Esophagus (tissue), 2 donors: Measurements from ENCODE around the gene SLC9A1. TPM values are rescaled to one million over a fixed set of nuclear protein-coding genes. Genes with fewer than 3 reads are reported as not detected.

Source experiments
- H3K27ac ChIP-seq, 2 donors: one replicate each; pipeline ENCODE4 v1.5.1; 2013; ENCODE audit warnings: low read depth in 2 of 2, mild to moderate bottlenecking in 2 of 2, inconsistent platforms in 1 of 2, low read length in 1 of 2, moderate library complexity in 1 of 2
- H3K27me3 ChIP-seq, 2 donors: one replicate each; pipeline ENCODE4 v1.6.1; 2013; ENCODE audit warnings: low read length in 2 of 2, control low read depth in 1 of 2, mild to moderate bottlenecking in 1 of 2; ENCODE audit not compliant: insufficient read depth in 2 of 2, control insufficient read depth in 1 of 2
- H3K36me3 ChIP-seq, 2 donors: one replicate each; pipeline ENCODE4 v1.6.1; 2013; ENCODE audit warnings: low read length in 1 of 2; ENCODE audit not compliant: control insufficient read depth in 2 of 2, insufficient read depth in 2 of 2
- H3K4me1 ChIP-seq, 2 donors: one replicate each; pipeline ENCODE4 v1.6.1; 2013; ENCODE audit warnings: low read length in 1 of 2; ENCODE audit not compliant: control insufficient read depth in 2 of 2, insufficient read depth in 2 of 2
- H3K4me3 ChIP-seq, 2 donors: one replicate each; pipeline ENCODE4 v1.5.1; 2013; ENCODE audit warnings: low read length in 2 of 2, mild to moderate bottlenecking in 2 of 2, low read depth in 1 of 2, moderate library complexity in 1 of 2
- H3K9me3 ChIP-seq, 2 donors: one replicate each; pipeline ENCODE4 v1.6.1; 2013; ENCODE audit warnings: mild to moderate bottlenecking in 2 of 2, low read depth in 1 of 2, low read length in 1 of 2, moderate library complexity in 1 of 2; ENCODE audit not compliant: control insufficient read depth in 2 of 2, insufficient read depth in 1 of 2
- WGBS, 2 donors: extraction: QIAGEN DNeasy Blood & Tissue Kit; methylation state at CpG; one replicate each; pipeline ENCODE4 v1.1.7; 2013; 5-methylcytosine and 5-hydroxymethylcytosine counted together
- polyA plus RNA-seq, 2 donors: library from polyadenylated mRNA; stranded (reverse); fragments of 200-250 nt; gene quantifications; one replicate each; pipeline ENCODE4 v1.2.3, GENCODE V29; 2013
- donor health status: healthy with polysubstance abuse.
- donor health status: Bipolar disorder and iron deficiency.

SLC9A1 gene
- polyA plus RNA-seq, 2 donors, result 9.1 to 16.1 TPM

DNA sequence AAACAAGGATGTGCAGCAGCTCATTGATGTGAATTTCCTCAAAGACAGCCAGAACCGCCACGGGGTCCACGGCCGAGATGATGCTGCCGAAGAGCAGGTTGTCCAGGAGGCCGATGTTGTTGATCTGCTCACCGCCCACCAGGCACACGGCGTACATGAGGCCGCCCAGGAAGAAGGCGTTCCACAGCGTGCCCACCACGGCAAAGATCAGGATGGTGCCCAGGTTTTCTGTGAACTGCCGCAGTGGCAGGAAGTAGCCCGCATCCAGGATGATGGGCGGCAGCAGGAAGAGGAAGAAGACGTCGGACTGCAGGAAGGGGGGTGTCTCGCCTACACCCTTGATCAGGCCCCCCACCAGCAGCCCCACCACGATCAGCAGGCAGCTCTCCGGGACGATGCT lies 41.1 kb downstream of the SLC9A1 start:
- WGBS, 2 donors, result 86 to 88% methylated on average over 22 of the region's 22 CpGs
- Histone ChIP-seq H3K4me3 (no peak overlapping the region), H3K9me3 (no peaks in the 10 kb centered on the region), H3K4me1 (peaks cover 5 to 22% of the 10 kb centered on the region in 2 donors), H3K36me3 (peaks cover 0 to 7% of the 10 kb centered on the region in 2 donors), H3K27ac (no peak overlapping the region), H3K27me3 (no peaks in the 10 kb centered on the region)

GRCh38 chr1:27111626-27112573 lies 43.0 kb downstream of the SLC9A1 start:
- Histone ChIP-seq H3K9me3 (no peaks in the 10 kb centered on the region), H3K4me1 (peaks cover 2 to 8% of the 10 kb centered on the region in 2 donors), H3K27ac (peak overlapping the region; percentile 68 to 79), H3K4me3 (no peak overlapping the region), H3K27me3 (no peaks in the 10 kb centered on the region), H3K36me3 (peaks cover 0 to 7% of the 10 kb centered on the region in 2 donors)
- 22 to 24% methylated on average over 5 of the region's 5 CpGs for WGBS, 2 donors

GRCh38 chr1:27109103-27109822 lies 45.7 kb downstream of the SLC9A1 start:
- H3K36me3 ChIP-seq, result peaks cover 0 to 13% of the 10 kb centered on the region in 2 donors
- H3K27me3 ChIP-seq, result no peaks in the 10 kb centered on the region
- WGBS, 2 donors, result 91 to 92% methylated on average over 23 of the region's 23 CpGs
- H3K4me3 ChIP-seq, result no peak overlapping the region
- no peaks in the 10 kb centered on the region for H3K9me3 ChIP-seq
- H3K27ac ChIP-seq, result no peak overlapping the region
- H3K4me1 ChIP-seq, result peaks cover 2 to 8% of the 10 kb centered on the region in 2 donors

GRCh38 chr1:27108588-27108987 lies 46.3 kb downstream of the SLC9A1 start:
- Histone ChIP-seq H3K27me3 (no peaks in the 10 kb centered on the region), H3K4me1 (peaks cover 2 to 8% of the 10 kb centered on the region in 2 donors), H3K4me3 (no peak overlapping the region), H3K9me3 (no peaks in the 10 kb centered on the region), H3K36me3 (peaks cover 0 to 10% of the 10 kb centered on the region in 2 donors), H3K27ac (no peak overlapping the region)
- WGBS, 2 donors, result 93 to 95% methylated on average over 7 of the region's 7 CpGs

DNA sequence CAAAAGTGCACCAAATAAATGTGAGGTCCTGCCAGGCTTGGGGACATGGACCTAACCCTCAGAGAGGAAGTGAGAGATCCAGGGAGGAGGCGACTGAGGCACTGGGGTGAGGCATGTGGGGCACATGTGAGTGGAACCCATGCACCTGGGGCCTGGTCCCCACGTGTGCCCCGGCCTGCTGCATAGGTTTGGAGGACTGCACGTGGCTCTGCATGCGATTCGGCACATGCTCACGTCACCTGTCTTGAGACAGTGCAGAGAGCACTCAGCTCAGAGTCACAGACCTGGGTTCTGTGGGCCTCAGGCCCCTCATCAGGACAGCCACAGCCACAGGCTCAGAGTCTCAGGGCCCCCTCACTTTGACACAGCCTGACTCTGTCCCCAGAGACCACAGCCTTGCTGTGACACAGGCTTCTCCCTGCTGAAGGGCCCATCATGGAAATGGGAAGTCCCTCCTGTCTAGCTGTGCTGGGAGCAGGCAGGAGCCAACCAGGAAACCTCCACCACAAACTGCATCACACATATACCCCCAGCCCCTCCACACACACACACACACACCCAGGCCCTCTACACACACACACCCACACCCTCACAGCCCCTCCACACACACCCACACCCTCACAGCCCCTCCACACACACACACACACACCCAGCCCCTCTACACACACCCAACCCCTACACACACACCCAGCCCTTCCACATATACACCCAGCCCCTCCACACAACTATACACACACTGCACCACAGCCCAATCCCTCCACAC lies 48.2 kb downstream of the SLC9A1 start:
- 84 to 88% methylated on average over 7 of the region's 7 CpGs for WGBS, 2 donors
- H3K4me1 ChIP-seq, result peaks cover 1 to 2% of the 10 kb centered on the region in 2 donors
- H3K4me3 ChIP-seq, result no peak overlapping the region
- no peaks in the 10 kb centered on the region for H3K27me3 ChIP-seq
- peaks cover 0 to 15% of the 10 kb centered on the region in 2 donors for H3K36me3 ChIP-seq
- no peaks in the 10 kb centered on the region for H3K9me3 ChIP-seq
- peak overlapping the region in 1 of 2 donors; percentile 5 for H3K27ac ChIP-seq

GRCh38 chr1:27105018-27105417 lies 49.9 kb downstream of the SLC9A1 start:
- Histone ChIP-seq H3K27ac (no peak overlapping the region), H3K27me3 (no peaks in the 10 kb centered on the region), H3K36me3 (peaks cover 0 to 19% of the 10 kb centered on the region in 2 donors), H3K9me3 (no peaks in the 10 kb centered on the region), H3K4me3 (no peak overlapping the region), H3K4me1 (no peaks in the 10 kb centered on the region)
- 94 to 100% methylated on average over 2 of the region's 2 CpGs for WGBS, 2 donors

- no peak overlapping the region for H3K4me3 ChIP-seq
- H3K36me3 ChIP-seq, result peaks cover 0 to 19% of the 10 kb centered on the region in 2 donors
- WGBS, 2 donors, result 58 to 60% methylated on average over 4 of the region's 4 CpGs
- no peaks in the 10 kb centered on the region for H3K27me3 ChIP-seq
- H3K9me3 ChIP-seq, result no peaks in the 10 kb centered on the region
- no peak overlapping the region for H3K27ac ChIP-seq
- peaks cover 0 to 12% of the 10 kb centered on the region in 2 donors for H3K4me1 ChIP-seq
These were observed 51.4 kb downstream of the SLC9A1 start for GRCh38 chr1:27103498-27103897.

DNA sequence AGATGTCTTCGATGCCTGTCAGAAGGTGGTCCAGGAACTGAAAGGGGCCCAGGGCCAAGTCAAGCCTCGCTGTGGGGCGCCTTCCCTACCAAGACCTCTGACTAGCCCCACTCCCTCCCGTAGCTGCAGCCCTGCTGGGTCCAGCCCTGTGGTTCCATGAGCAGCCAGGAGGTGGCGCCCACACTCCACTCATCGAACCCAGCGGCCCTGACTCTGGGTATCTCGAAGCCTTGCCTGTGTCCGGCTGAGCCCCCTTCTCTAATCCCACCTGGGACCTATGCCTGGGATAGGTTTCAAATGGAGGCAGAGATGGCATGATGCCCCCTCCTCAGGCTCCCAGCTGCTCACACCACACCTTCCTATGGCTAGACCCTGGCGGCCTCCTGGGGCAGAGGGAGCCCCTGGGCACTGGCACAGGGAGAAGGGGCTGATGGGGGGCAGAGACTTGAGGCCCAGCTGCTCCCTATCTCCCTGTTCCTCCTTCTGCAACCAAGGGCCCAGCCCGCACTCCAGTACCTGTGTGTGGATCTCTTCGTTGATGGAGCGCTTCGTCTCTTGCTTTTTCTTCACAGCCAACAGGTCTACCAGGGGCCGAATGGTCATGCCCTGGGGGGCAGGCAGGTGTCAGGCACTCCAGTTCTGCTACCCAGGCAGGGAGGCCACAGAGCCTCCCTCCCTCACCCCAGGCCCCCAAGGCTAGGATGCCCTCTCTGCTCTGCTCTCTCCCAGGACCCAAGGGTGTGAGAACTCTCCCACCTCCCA lies 52.0 kb downstream of the SLC9A1 start:
- WGBS, 2 donors, result 41 to 45% methylated on average over 14 to 15 of the region's 15 CpGs
- Histone ChIP-seq H3K27ac (no peak overlapping the region), H3K36me3 (peaks cover 0 to 19% of the 10 kb centered on the region in 2 donors), H3K9me3 (no peaks in the 10 kb centered on the region), H3K4me1 (peaks cover 0 to 18% of the 10 kb centered on the region in 2 donors), H3K4me3 (no peak overlapping the region), H3K27me3 (no peaks in the 10 kb centered on the region)
